HT-29 (cell line): Measurements from ENCODE around the gene ZNF329. TPM values are rescaled to one million over a fixed set of nuclear protein-coding genes. Genes with fewer than 3 reads are reported as not detected.

Experiments used
- DNase-seq: peaks from one replicate; pipeline ENCODE4 v3.0.0-alpha.2; 2015; ENCODE audit warnings: low spot score
- total RNA-seq: library from RNA; depleted of rRNA; stranded (reverse); fragments of >200 nt; shearing (Covaris generic); gene quantifications from 2 replicates; pipeline ENCODE4 v1.2.3, GENCODE V29; 2014

The ZNF329 gene
- total RNA-seq, 1 experiment from 2014 or later: 4.2 TPM

DNA sequence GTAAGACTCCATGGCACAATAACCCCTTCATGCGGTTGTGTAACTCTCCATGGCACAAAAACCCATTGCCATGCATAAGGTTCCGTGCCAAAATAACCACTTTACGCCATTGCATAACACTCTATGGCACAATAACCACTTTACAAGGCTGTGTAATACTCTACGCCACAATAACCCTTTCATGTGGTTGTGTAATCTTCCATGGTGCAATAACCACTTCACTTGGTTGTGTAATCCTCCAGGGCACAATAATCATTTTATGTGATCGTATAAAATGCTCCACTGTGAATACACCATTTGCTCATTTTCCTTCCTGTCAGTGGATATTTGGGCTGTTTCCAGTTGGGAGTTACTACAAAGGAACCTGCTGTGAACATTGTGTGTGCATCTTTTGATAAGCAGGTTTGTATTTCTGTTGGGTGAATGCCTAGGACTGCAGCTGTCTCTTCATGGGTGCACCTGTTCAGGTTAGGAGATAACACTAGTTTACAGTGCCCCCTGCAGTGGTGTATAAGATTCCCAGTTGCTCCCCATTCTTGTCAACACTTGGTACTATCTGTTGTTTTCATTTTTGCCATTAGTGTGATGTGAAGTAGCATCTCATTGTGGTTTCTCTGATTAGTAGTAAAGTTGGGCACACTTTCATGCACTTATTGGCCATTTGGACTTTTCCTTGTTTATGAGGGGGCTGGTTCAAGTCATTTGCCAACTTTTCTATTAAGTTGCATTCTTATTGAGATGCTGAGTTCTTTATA is 31.4 kb downstream of the ZNF329 start:
- DNase-seq: no peak

DNA sequence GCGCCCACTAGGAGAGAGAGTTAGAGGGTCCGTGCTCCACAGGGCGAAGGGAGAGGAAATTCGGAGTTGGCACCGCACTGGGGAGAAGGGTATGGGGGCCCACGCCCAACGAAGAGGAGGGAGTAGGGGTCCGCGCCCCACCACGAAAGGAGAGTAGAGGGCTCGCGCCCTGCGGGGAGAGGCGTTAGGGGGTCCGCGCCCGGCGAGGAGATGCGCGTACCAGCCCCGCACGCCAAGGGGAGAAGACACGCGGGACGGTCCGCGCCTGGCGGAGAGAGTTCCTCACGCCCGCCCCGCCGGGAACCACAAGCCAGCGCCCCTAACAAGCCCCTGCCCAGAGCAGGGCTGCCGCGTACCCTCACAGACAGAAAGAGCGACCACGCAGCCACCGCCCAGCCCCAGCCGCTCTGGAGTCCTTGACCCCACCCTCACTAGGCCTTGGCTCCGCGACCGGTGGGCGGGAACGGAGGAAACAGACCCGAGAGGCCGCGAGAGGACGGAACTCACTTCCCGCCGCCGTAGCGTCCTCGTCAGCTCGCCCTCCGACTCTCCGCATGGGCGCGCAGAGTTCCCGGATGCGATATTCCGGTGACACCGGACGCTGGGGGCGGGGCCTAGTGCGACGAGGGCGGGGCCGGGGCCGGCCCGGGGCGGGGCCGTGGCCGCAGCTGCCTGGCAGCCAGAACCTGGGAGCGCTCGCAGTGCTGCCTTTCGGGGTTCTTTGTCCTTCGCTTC is 32.6 kb downstream of the ZNF329 start:
- no peak for DNase-seq

DNA sequence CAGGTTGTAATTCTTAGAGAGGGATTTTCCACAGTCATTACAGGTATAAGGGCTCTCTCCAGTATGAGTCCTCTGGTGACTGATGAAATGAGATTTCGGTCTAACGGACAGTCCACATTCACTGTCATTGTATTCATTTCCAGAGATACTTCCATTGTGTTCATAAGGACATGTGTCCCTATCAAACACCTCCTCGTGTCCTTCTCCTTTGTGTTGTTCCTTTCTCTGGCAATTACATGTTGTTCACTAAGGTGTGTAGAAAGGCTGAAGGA is 42.1 kb downstream of the ZNF329 start:
- no peak for DNase-seq

DNA sequence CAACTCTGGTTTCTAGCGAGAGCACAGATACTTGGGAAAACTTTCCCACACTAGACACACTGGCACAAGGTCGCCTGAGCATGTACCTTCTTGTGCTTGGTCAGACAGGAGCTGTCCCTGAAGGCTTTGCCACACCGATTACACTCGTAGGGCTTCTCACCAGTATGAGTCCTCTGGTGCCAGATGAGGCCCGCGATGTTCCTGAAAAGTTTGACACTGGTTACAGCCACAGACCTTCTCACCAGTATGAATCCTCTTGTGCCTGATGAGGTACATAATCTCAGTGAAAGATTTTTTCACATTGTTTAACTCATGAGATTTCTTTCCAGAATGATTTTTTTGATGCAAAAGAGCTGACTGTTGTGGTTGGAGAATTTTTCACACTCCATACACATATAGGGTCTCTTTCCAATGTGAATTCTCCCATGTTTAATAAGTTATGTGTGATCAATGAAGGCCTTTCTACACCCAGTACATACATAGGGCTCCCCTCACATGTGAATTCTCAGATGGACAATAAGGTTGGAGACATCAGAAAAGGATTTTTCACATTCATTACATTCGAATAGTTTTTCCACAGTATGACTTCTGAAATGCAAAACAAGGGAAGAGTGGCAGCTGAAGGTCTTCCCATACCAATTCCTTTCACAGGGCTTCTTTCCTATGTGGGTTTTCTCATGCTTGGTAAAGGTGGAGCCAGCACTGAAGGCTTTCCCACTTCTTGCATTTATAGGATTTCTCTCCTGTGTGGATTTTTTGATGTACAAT is 42.6 kb downstream of the ZNF329 start:
- no peak for DNase-seq

DNA sequence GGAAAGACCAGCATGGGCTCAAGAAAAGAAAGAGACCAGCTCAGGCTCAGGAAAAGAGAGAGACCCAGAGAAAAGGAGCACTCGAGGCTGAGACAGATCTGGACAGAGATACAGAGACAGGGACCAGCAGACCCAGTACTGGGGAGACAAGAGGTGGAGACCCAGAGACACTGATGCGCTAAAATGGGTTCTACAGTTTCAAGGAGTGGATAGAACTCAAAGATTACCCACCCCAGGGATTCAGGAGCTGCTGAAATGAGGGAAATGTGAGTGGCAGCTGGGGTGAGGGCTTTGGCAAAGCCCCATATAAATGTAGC is 51.9 kb downstream of the ZNF329 start:
- no peak for DNase-seq

DNA sequence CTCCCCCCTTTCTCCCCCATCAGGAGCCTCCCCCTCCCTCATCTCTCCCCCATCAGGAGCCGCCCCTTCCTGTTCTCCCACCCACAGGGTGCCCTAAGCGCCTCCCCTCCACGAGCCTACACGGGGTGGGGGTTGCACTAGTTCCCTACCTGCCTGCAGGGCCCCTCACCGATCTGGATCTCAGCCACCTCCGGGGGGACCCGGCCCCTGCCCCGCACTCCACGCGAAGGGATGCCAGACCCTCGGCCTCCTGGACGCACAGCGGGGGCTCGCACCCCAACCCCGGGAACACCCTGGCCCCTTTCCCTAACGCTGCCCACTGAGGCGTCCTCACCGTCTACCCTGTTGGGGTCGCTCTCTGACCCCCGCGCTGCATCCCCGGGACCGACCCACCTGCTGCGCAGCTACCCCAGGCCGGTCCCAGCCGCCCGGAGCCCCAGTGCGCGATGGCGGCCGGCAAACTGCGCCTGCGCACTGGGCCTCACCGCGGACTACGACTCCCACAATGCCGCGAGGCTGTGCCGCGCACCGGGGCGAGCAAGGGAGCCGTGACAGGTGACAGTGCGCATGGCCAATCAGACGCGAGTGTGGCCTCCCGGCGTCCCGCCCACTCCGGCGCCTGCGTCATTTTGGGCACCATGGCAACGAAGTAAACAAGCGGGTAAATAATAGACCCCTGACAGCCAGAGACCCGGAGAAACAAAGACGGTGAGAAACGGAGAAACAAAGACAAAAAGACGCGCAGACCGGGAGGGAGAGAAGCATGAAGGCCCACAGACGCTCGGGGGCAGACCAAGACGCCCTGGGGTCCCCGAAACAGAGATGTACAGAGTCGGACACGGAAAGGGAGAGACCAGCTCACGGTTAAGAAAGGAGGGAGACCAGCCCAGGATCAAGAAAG is 52.6 kb downstream of the ZNF329 start, which contains the start of gene ZSCAN18:
Gene ZSCAN18 (minus strand): TSS at position 451 of the 901 bp plus-strand sequence. CDS start 7,964 bp downstream, outside the sequence.
- no peak for DNase-seq

DNA sequence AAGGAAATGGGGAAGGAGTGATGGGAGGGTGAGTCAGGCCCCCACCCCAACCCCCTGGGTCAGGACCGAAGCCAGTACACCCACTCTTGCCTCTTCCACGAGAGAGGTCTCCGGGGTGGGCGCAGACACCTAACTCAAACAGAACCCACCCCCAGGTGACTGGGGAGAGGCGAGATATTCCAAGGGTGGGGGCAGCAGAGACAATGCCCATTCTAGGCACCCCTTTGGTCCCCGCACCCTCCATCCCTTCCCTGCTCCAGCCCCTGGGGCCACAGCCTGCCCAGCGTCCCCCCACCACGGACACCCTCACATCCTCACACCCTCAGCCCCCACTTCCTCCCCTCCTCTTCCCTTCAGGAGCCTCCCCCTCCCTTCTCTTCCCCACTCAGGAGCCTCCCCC is 53.2 kb downstream of the ZNF329 start:
- DNase-seq: no peak

DNA sequence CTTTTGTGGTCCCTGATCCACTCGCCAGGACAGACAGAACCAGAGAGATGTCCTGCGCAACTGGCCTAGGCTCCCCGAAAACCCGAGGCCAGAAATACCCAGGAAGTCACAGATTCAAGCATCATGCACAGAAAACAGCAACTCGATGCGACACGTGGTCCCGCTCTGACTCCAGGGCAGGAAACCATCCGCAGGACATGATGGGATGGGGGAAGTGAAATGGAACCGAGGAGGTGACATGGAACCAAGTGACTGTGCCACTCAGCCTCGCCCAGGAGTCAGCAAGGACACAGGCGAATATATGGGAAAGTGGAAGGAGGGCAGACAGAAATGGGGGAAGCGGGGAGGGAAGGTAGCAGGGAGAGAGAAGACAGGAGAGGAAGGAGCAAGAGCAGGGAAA is 53.7 kb downstream of the ZNF329 start:
- DNase-seq: no peak

DNA sequence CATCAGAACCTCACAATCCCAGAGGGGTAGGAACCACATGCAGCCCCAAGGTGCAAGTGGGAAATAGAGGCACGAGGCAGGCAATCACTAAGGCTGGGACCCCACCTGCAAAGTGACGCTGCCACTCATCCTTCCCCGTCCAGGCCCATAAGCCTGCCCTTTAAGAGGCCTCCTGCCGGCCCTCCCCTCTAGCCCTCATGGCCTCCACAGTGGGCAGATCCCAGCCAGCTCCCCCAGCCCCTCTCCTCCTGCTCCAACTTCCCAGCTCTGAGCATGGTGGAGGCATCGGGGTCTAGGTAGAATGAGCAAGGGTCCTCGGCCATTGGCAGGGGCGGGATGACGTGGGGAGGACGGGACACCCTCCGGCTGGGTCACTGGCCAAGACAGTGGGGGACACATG is 55.3 kb downstream of the ZNF329 start:
- DNase-seq: no peak

DNA sequence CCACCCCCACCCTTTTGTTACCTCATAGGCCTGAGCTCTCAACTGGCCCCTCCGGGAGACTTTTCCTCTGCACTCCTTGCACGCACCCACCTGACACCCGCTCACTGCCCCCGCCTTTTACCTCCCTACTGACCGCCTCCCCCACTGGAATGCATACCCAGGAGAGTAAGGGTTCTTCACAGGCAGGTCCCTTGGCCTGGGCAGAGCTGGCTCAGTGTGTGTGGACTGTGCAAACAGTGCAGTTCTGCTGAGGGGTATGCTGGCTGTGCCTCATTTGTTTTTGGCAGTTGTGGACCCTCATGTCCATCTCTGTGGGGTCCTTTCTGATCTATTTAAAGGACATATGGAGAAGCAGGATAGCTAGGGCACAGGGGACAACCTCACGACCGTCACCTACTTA is 57.5 kb downstream of the ZNF329 start:
- DNase-seq: no peak

DNA sequence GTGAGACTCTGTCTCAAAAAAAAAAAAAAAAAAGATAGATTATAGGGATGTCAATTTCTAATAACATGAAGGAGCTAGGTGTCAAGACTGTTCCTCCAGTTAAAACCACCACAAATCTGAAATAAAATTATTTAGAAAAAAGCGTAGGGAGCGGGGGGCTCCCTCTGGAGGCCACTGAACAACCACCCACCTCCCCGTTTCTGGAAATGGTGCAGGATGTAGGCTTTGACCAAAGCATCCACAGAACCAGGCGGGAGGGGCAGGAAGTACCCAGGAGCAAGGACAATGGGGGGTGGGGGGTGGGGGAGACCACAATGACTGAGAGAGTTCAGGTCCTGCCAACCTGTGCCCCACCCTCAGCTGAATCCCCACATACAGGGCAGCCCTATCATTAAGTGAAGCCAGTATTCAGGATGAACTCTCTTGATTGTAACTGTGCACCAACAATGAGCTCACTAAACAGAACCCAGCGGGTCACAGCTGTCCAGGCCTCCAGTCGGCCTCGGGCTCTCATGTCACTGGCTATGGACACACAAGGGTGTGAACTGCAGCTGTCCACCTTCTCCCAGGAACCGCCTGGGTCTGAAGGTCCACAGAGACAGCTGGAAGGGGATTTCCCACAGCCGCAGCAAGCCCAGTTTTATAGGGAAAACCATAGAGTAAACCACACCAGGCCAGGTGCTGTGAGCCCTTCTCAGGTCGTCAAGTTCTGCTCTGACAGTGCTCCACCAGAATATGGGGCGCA is 59.2 kb downstream of the ZNF329 start:
- DNase-seq: no peak

DNA sequence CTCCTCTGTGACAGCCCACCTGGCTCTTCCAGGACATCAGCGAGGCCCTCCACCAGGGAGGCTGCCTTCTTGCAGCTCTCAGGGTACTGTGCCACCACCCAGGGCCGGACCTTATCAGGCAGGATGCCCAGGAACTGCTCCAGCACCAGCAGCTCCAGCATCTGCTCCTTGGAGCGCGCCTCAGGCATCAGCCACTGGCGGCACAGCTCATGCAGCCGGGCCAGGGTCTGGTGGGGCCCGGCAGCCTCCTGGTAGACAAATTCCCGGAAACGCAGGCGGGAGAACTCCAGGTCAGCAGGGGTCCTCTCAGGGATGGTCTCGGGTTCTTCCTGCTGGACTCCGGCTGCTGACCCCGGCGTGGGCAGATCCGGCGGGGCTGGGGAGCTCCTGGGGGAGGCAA is 60.7 kb downstream of the ZNF329 start:
- no peak for DNase-seq

DNA sequence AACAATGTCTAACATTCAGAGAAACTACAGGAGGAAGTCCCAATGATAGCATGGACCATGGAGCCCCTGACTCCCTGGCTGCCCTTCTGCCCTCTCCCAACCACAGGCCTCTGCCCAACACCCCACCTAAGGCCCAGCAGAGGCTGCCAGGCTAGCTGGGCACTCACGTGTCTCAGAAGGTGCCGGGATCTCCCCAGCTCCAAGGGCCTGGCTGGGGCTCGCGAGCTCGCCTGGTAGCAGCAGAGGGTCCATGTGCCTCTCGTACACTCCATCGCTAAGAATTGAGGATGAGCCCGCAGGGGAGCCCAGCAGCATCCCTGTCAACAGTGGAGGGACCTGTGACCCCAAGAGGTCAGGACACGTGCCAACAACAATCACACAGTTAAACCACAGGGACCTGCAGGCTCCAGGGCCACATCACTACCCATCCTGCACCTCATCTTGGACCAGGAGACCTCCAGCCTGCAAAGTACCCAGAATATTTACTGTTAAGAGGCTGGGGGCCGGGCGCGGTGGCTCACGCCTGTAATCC is 62.0 kb downstream of the ZNF329 start:
- DNase-seq: no peak

DNA sequence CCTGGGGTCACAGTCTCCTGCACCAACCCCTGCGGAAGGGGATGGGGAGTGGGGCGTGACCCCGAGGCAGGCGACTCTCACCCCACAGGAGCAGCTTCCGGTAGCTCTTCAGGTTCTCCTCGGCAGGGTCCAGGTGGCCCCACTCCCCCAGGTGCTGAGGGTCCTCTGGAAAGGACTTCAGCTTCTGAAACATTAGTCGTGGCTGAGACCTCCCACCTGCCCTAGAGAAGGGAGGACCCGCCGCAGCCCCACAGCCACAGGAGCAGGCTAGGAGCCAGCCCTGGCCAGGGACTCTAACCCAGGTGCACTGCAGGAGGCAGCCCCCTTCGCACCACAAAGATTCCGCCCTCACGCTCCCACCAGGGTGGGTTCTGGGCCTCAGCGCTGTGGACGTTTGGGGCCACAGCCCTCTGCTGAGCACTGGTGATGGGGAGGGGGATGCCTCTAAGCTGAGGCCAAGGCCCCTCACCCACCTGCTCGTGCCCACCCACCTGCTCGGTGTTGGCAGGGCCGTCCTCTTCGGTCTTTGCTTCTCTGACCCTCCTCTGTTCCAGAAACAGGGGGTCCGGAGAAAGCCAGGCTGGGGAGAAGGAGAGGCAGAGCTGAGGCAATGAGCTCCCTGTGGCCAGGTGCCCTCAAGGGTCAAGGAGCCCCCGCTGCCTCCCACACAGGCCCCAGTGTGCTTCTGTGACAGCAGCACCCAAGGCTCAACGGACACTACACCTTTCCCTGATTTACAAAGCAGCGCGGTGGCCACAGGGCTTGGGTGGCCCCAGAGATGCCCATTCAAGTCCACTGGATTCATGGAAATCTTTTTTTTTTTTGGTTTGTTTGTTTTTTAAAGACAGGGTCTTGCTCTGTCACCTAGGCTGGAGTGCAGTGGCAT is 63.5 kb downstream of the ZNF329 start:
- no peak for DNase-seq

DNA sequence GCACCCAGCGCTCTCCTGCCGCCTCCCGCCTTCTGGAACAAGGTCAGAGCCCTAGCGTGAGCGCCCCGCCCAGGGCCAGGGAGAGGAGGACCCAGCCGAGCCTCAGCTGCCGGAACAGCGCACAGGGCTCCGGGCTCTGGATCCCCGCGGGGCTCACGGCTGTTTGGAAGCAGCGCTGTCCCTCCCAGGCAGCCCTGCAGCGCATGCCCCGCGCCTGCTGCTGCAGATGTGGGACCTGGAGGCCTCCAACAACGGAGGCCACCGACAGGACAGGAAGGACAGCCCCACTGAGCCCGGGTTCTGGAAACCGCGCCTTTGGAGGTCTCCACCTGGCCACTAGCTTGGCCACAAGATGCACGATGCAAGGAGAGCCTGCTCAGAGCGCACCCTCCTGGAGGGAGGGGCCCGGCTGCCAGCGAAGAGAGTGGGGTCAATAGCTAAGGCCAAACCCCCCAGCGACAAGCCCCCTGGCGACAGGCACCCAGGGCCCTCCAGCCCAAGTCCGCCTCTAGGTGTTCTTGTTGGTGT is 65.2 kb downstream of the ZNF329 start:
- DNase-seq: no peak

DNA sequence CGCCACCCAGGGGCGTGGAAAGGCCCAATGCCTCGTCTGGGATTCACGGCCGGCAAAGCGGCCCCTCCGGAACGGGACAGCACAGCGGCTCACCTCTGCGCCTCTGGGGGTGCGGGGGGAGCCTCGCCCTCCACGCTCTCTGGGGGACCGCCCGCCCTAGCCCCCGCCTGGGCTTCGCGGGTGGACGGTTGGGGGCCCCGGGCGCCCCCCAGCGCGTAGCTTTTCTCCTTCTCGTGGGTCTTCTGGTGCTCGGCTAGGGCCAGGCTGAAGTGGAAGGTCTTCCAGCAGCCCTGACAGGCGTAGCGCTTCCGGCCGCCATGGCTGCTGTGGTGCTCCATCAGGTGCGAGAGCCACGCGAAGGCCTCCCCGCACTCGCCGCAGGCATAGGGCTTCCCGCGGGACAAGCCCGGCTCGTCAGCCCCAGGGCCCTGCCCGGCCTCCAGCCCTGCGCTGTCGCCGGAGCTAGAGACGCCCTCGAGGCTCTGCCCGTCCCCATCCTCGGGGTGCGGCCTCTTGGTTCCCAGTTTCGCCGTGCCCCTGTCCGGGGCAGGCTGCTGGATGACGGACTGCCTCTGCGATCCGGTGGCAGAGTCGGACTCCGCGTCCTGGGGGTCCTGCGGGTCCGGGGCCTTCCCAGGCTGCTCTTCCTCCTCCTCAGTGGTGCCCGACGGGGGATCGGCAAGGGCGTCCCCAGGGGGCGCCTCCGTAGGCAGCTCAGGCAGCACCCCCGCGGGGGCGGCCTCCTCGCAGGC is 65.8 kb downstream of the ZNF329 start:
- DNase-seq: no peak

DNA sequence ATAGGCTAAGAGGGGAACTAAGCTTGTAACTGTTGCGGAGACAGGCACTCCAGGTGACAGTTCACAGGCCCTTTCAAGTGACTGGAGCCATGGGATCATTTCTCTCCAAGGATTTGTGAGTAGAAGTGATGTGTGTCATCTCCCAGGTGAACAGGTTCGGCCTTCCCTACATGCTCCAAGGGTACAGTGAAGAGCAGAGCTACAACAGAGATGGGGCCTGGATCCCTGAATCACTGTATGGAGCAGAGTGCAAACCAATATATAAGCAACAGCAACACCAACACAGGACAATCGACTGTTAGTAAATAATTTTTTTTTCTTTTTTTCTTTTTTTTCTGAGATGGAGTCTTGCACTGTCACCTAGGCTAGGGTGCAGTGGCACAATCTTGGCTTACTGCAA is 67.6 kb downstream of the ZNF329 start:
- no peak for DNase-seq

DNA sequence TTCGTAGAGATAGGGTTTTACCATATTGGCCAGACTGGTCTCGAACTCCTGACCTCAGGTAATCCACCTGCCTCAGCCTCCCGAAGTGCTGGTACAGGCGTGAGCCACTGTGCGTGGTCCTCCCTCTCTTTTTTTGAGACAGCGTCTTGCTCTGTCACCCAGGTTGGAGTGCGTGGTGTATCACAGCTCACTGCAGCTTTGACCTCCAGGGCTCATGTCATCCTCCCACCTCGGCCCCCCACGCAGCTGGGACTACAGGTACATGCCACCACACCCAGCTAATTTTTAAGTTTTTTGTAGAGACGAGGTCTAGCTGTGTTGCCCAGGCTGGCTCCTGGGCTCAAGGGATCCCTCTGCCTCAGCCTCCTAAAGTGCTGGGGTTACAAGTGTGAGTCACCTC is 70.8 kb downstream of the ZNF329 start:
- no peak for DNase-seq
